GM20000 (cell line): ENCODE results near the gene ALDH1L1.

ENCODE experiments used
- DNase-seq: peaks from one replicate; pipeline ENCODE4 v3.0.0; 2012; ENCODE audit warnings: low spot score
- CTCF ChIP-seq: IDR thresholded peaks from 2 replicates; pipeline ENCODE4 v1.5.1; 2012; ENCODE audit warnings: mild to moderate bottlenecking, control low read depth; ENCODE audit errors: extremely low read depth, missing control alignments

The ALDH1L1 gene

GRCh38 chr3:126137490-126138130, 42.8 kb downstream of the ALDH1L1 start:
- TF ChIP-seq CTCF = no peak

GRCh38 chr3:126136428-126137220, 43.8 kb downstream of the ALDH1L1 start:
- TF ChIP-seq CTCF = no peak
- no peak for DNase-seq

More at GRCh38 chr3:126137490-126138130, 42.8 kb downstream of the ALDH1L1 start:
- no peak for DNase-seq

- DNase-seq = no peak
- TF ChIP-seq CTCF = no peak
These were observed 44.8 kb downstream of the ALDH1L1 start for GRCh38 chr3:126135406-126136076.

GRCh38 chr3:126135071-126135405, 45.3 kb downstream of the ALDH1L1 start:
- no peak for DNase-seq
- TF ChIP-seq CTCF = no peak

GRCh38 chr3:126134219-126134975, 46.0 kb downstream of the ALDH1L1 start:
- peak; percentile 58 for DNase-seq

GRCh38 chr3:126133606-126134005, 46.8 kb downstream of the ALDH1L1 start:
- TF ChIP-seq CTCF = no peak
- DNase-seq = no peak

More at GRCh38 chr3:126134219-126134975, 46.0 kb downstream of the ALDH1L1 start:
- TF ChIP-seq CTCF = peak; percentile 56
